Activated CD4-positive, alpha-beta T cell treated with anti-CD3 and anti-CD28 coated beads for 24 hours (primary cell): ENCODE measurements around the gene CYTH3.

ENCODE experiments used
- DNase-seq, 2 donors: peaks; one replicate each; pipeline ENCODE4 v3.0.0-alpha.2; 2020; ENCODE audit warnings: low read depth in 2 of 2

CYTH3 gene

GRCh38 chr7:6279937-6280336 lies 7.5 kb upstream of the CYTH3 start:
- no peak for DNase-seq

GRCh38 chr7:6279341-6279740 lies 6.9 kb upstream of the CYTH3 start:
- DNase-seq: no peak

- no peak for DNase-seq
These were observed 6.4 kb upstream of the CYTH3 start for GRCh38 chr7:6278749-6279310.

- no peak for DNase-seq
These were observed 5.1 kb upstream of the CYTH3 start for GRCh38 chr7:6277476-6277875.

GRCh38 chr7:6276911-6277408 lies 4.5 kb upstream of the CYTH3 start:
- no peak for DNase-seq

- no peak for DNase-seq
These were observed 2.3 kb upstream of the CYTH3 start for GRCh38 chr7:6274743-6275142.

- no peak for DNase-seq
These were observed 1.6 kb upstream of the CYTH3 start for GRCh38 chr7:6273917-6274630.

GRCh38 chr7:6273380-6273837 lies 985 bp upstream of the CYTH3 start:
- no peak for DNase-seq

- DNase-seq: no peak
These were observed 557 bp downstream of the CYTH3 start for GRCh38 chr7:6271694-6272440.

- DNase-seq: no peak
These were observed 1.3 kb downstream of the CYTH3 start for GRCh38 chr7:6271060-6271658.

- no peak for DNase-seq
These were observed 2.9 kb downstream of the CYTH3 start for GRCh38 chr7:6269527-6269926.

- DNase-seq: no peak
These were observed 3.5 kb downstream of the CYTH3 start for GRCh38 chr7:6268907-6269306.

GRCh38 chr7:6268023-6268900 lies 4.2 kb downstream of the CYTH3 start:
- DNase-seq: no peak

GRCh38 chr7:6266699-6267098 lies 5.7 kb downstream of the CYTH3 start:
- no peak for DNase-seq

GRCh38 chr7:6262221-6262620 lies 10.2 kb downstream of the CYTH3 start:
- no peak for DNase-seq

GRCh38 chr7:6261699-6262098 lies 10.7 kb downstream of the CYTH3 start:
- DNase-seq: no peak

- no peak for DNase-seq
These were observed 11.9 kb downstream of the CYTH3 start for GRCh38 chr7:6260291-6261187.

GRCh38 chr7:6259257-6259656 lies 13.2 kb downstream of the CYTH3 start:
- DNase-seq: no peak

- DNase-seq: no peak
These were observed 13.8 kb downstream of the CYTH3 start for GRCh38 chr7:6258440-6259182.

- DNase-seq: no peak
These were observed 14.7 kb downstream of the CYTH3 start for GRCh38 chr7:6257675-6258074.
